H9 (cell line): ENCODE data around the gene ZYG11A. TPM values are rescaled to one million over a fixed set of nuclear protein-coding genes. Genes with fewer than 3 reads are reported as not detected.
A peak's percentile ranks its signal among the peaks of the same experiment; 100 is the strongest.

ENCODE experiments used
- DNase-seq: peaks from one replicate; pipeline ENCODE4 v3.0.0-alpha.2; 2017
- H2AFZ ChIP-seq: one replicate; pipeline ENCODE4 v1.6.1; 2013; ENCODE audit warnings: mild to moderate bottlenecking, low read length, control low read depth, moderate library complexity
- H2AK5ac ChIP-seq: 2 replicates; pipeline ENCODE4 v1.6.1; 2013; ENCODE audit warnings: low read length, control low read depth, mixed read lengths; ENCODE audit not compliant: insufficient read length
- H2BK120ac ChIP-seq: one replicate; pipeline ENCODE4 v1.6.1; 2013; ENCODE audit warnings: low read depth, mild to moderate bottlenecking, low read length, control low read depth, inconsistent platforms; ENCODE audit not compliant: poor library complexity, severe bottlenecking
- H2BK12ac ChIP-seq: 2 replicates; pipeline ENCODE4 v1.6.1; 2013; ENCODE audit warnings: low read length, control low read depth, mixed read lengths, low read depth; ENCODE audit not compliant: insufficient read length
- H2BK15ac ChIP-seq: 2 replicates; pipeline ENCODE4 v1.6.1; 2013; ENCODE audit warnings: low read depth, low read length, control low read depth
- H2BK20ac ChIP-seq: one replicate; pipeline ENCODE4 v1.6.1; 2013; ENCODE audit warnings: low read depth, mild to moderate bottlenecking, low read length, control low read depth, inconsistent platforms; ENCODE audit not compliant: poor library complexity, severe bottlenecking
- H2BK5ac ChIP-seq: 2 replicates; pipeline ENCODE4 v1.6.1; 2013; ENCODE audit warnings: low read length, control low read depth, mixed read lengths; ENCODE audit not compliant: insufficient read length
- H3K14ac ChIP-seq: 2 replicates; pipeline ENCODE4 v1.6.1; 2013; ENCODE audit warnings: low read length, control low read depth; ENCODE audit not compliant: insufficient read depth
- H3K18ac ChIP-seq: 2 replicates; pipeline ENCODE4 v1.6.1; 2013; ENCODE audit warnings: low read depth, mild to moderate bottlenecking, mixed read lengths, low read length, control low read depth; ENCODE audit not compliant: insufficient read length
- H3K23ac ChIP-seq: 2 replicates; pipeline ENCODE4 v1.6.1; 2013; ENCODE audit warnings: low read length, control low read depth, mixed read lengths, low read depth; ENCODE audit not compliant: insufficient read length
- H3K23me2 ChIP-seq: 2 replicates; pipeline ENCODE4 v1.6.1; 2013; ENCODE audit warnings: low read depth, mild to moderate bottlenecking, mixed read lengths, low read length, control low read depth; ENCODE audit not compliant: insufficient read length, poor library complexity, severe bottlenecking
- H3K27ac ChIP-seq: 2 replicates; pipeline ENCODE4 v1.5.1; 2013; ENCODE audit warnings: low read length, control low read depth, mixed read lengths, low read depth; ENCODE audit not compliant: insufficient read length
- H3K27me3 ChIP-seq: 2 replicates; pipeline ENCODE4 v1.6.1; 2013; ENCODE audit warnings: low read length, control low read depth, inconsistent platforms; ENCODE audit not compliant: insufficient read depth
- H3K4ac ChIP-seq: 2 replicates; pipeline ENCODE4 v1.6.1; 2013; ENCODE audit warnings: low read depth, mild to moderate bottlenecking, control low read depth, inconsistent platforms, low read length, moderate library complexity
- H3K4me1 ChIP-seq: 2 replicates; pipeline ENCODE4 v1.6.1; 2013; ENCODE audit warnings: low read length, control low read depth, inconsistent platforms; ENCODE audit not compliant: insufficient read depth
- H3K4me2 ChIP-seq: 2 replicates; pipeline ENCODE4 v1.6.1; 2013; ENCODE audit warnings: low read length, control low read depth, mixed read lengths; ENCODE audit not compliant: insufficient read length, insufficient read depth
- H3K56ac ChIP-seq: 2 replicates; pipeline ENCODE4 v1.6.1; 2013; ENCODE audit warnings: low read depth, mild to moderate bottlenecking, mixed read lengths, low read length, control low read depth; ENCODE audit not compliant: insufficient read length
- H3K79me1 ChIP-seq: 2 replicates; pipeline ENCODE4 v1.6.1; 2013; ENCODE audit warnings: low read depth, mild to moderate bottlenecking, moderate library complexity, low read length, control low read depth, inconsistent platforms; ENCODE audit not compliant: insufficient read depth, poor library complexity, severe bottlenecking
- H3K79me2 ChIP-seq: 2 replicates; pipeline ENCODE4 v1.6.1; 2013; ENCODE audit warnings: low read length, control low read depth, inconsistent platforms; ENCODE audit not compliant: insufficient read depth
- H3K9ac ChIP-seq: 2 replicates; pipeline ENCODE4 v1.6.1; 2013; ENCODE audit warnings: low read length, control low read depth, mixed read lengths; ENCODE audit not compliant: insufficient read length; ENCODE audit errors: extremely low read depth
- H3K9me3 ChIP-seq: one replicate; pipeline ENCODE4 v1.6.1; 2013; ENCODE audit warnings: low read depth, low read length, inconsistent platforms; ENCODE audit not compliant: control insufficient read depth
- H3T11ph ChIP-seq: one replicate; pipeline ENCODE4 v1.6.1; 2013; ENCODE audit warnings: mild to moderate bottlenecking, low read length, control low read depth, inconsistent platforms
- H4K20me1 ChIP-seq: one replicate; pipeline ENCODE4 v1.6.1; 2013; ENCODE audit not compliant: control insufficient read depth, insufficient read length, insufficient read depth
- H4K5ac ChIP-seq: 2 replicates; pipeline ENCODE4 v1.6.1; 2013; ENCODE audit warnings: low read depth, mild to moderate bottlenecking, mixed read lengths, low read length, control low read depth; ENCODE audit not compliant: insufficient read length
- H4K8ac ChIP-seq: replicated peaks from 2 replicates; pipeline ENCODE4 v1.6.1; 2013; ENCODE audit warnings: low read length, control low read depth, mixed read lengths, low read depth; ENCODE audit not compliant: insufficient read length
- H4K91ac ChIP-seq: 2 replicates; pipeline ENCODE4 v1.6.1; 2013; ENCODE audit warnings: low read depth, mild to moderate bottlenecking, moderate library complexity, mixed read lengths, low read length, control low read depth; ENCODE audit not compliant: insufficient read length
- H3K27ac Mint-ChIP-seq, 3 experiments: 2 replicates in 2 of 3; 3 replicates in 1 of 3; pipeline ENCODE4 v1.8.0; 2020 to 2021; ENCODE audit warnings: mixed read lengths in 3 of 3, mild to moderate bottlenecking in 1 of 3, moderate library complexity in 1 of 3
- H3K27me3 Mint-ChIP-seq: 2 replicates; pipeline ENCODE4 v1.8.0; 2021; ENCODE audit warnings: low read depth, mild to moderate bottlenecking, moderate library complexity, mixed read lengths
- H3K36me3 Mint-ChIP-seq, 3 experiments: 2 replicates in 2 of 3; 3 replicates in 1 of 3; pipeline ENCODE4 v1.8.0; 2020 to 2021; ENCODE audit warnings: low read depth in 3 of 3, mixed read lengths in 3 of 3; ENCODE audit not compliant: insufficient read depth in 1 of 3
- H3K4me1 Mint-ChIP-seq, 2 experiments: 2 replicates each; pipeline ENCODE4 v1.8.0; 2020; ENCODE audit warnings: mixed read lengths in 2 of 2
- H3K4me3 Mint-ChIP-seq, 2 experiments: 2 replicates in 1 of 2; 3 replicates in 1 of 2; pipeline ENCODE4 v1.8.0; 2020 to 2021; ENCODE audit warnings: mild to moderate bottlenecking in 2 of 2, mixed read lengths in 2 of 2, moderate library complexity in 1 of 2
- H3K9me3 Mint-ChIP-seq, 2 experiments: 2 replicates in 1 of 2; 3 replicates in 1 of 2; pipeline ENCODE4 v1.8.0; 2020; ENCODE audit warnings: mild to moderate bottlenecking in 2 of 2, mixed read lengths in 2 of 2, moderate library complexity in 1 of 2
- WGBS: extraction: QIAGEN DNeasy Blood & Tissue Kit; methylation state at CpG from one replicate; pipeline ENCODE4 v1.1.7; 2013; ENCODE audit warnings: missing lambda C conversion rate, low lambda C conversion rate, mixed read lengths; ENCODE audit not compliant: insufficient read length; ENCODE audit errors: extremely low coverage; 5-methylcytosine and 5-hydroxymethylcytosine counted together
- total RNA-seq: library from RNA; stranded (reverse); gene quantifications from 2 replicates; pipeline ENCODE4 v1.2.1, GENCODE V29; 2021
- TF ChIP-seq, protein P1 (sequence below): fragments of 200-600 bp; sonication (generic); conservative IDR thresholded peaks from 3 replicates; pipeline ENCODE4 v1.8.0; 2021; ENCODE audit warnings: antibody characterized with exemption, mild to moderate bottlenecking

The ZYG11A gene
- total RNA-seq, 1 experiment from 2014 or later: 2.1 TPM

DNA sequence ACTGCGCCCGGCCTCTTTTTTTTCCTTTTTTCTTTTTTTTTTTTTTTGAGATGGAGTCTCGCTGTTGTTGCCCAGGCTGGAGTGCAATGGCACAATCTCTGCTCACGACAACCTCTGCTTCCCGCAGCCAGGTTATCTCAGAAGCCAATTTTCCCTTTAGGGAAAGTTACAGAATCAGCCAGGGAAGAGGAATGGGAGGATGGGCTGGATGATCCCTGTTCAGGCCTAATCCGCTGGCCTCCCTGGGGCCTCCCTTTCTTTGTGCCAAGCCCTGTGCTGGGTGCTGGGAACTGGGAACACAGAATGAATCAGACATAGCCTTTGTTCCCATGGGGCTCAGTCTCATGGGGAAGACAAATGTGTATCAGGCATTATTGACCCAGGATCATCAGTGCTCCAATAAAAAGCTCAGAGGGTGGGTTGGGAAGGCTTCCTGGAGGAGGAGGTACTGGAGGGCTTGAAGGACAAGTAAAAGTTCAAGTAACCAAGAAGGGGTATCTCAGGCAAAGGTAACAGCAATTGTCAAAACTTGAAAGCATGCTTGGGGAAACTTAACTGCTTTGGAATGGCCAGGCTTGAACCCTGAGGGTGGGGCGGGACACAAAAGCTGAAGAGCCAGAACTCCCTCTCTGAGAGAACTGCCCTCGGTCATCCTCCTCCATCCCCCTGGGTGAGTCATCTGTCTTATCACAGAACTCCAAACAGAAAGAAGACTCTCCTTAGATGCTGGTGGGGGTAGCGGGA is 64.7 kb downstream of the ZYG11A start:
- Histone ChIP-seq H3K18ac (no peak overlapping the region), H3K14ac (no peak overlapping the region), H4K20me1 (no peaks in the 10 kb centered on the region), H3K9ac (no peak overlapping the region), H3K79me2 (no peaks in the 10 kb centered on the region), H4K5ac (no peak overlapping the region), H3K56ac (no peak overlapping the region), H2BK20ac (no peak overlapping the region), H3K27ac (no peak overlapping the region), H3K4me1 (no peaks in the 10 kb centered on the region; the same call in 1 of the 2 replicates), H2BK5ac (no peak overlapping the region), H4K8ac (no peak overlapping the region), H2BK15ac (no peak overlapping the region), H3K79me1 (no peaks in the 10 kb centered on the region), H4K91ac (no peak overlapping the region), H3K9me3 (no peaks in the 10 kb centered on the region), H3K23me2 (no peaks in the 10 kb centered on the region), H2BK120ac (no peak overlapping the region), H3T11ph (no peak overlapping the region), H2BK12ac (no peak overlapping the region), H2AK5ac (no peak overlapping the region), H3K4ac (no peak overlapping the region), H3K27me3 (no peaks in the 10 kb centered on the region), H3K23ac (no peak overlapping the region), H3K4me2 (no peak overlapping the region), H2AFZ (no peak overlapping the region)
- Mint-ChIP-seq H3K36me3 (peaks cover 0 to 3% (median 0%) of the 10 kb centered on the region in 3 experiments; a peak in 1 of 7 replicates), H3K27ac (peak overlapping the region in 1 of 3 experiments; percentile 56; a peak in 2 of 7 replicates), H3K4me3 (no peak overlapping the region), H3K27me3 (no peaks in the 10 kb centered on the region), H3K4me1 (peaks cover 33 to 34% of the 10 kb centered on the region in 2 experiments), H3K9me3 (no peaks in the 10 kb centered on the region)
- no CpG with 5 or more reads among the region's 9 CpGs for WGBS
- DNase-seq: no peak
- TF ChIP-seq, protein P1, sequence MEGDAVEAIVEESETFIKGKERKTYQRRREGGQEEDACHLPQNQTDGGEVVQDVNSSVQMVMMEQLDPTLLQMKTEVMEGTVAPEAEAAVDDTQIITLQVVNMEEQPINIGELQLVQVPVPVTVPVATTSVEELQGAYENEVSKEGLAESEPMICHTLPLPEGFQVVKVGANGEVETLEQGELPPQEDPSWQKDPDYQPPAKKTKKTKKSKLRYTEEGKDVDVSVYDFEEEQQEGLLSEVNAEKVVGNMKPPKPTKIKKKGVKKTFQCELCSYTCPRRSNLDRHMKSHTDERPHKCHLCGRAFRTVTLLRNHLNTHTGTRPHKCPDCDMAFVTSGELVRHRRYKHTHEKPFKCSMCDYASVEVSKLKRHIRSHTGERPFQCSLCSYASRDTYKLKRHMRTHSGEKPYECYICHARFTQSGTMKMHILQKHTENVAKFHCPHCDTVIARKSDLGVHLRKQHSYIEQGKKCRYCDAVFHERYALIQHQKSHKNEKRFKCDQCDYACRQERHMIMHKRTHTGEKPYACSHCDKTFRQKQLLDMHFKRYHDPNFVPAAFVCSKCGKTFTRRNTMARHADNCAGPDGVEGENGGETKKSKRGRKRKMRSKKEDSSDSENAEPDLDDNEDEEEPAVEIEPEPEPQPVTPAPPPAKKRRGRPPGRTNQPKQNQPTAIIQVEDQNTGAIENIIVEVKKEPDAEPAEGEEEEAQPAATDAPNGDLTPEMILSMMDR: no peak
